ENCODE results near the gene LONRF3. TPM values are rescaled to one million over a fixed set of nuclear protein-coding genes. Genes with fewer than 3 reads are reported as not detected.

Gene LONRF3
- total and polyA plus RNA-seq, 12 donors: 1.3 to 9.8 (median 7.4) TPM

DNA sequence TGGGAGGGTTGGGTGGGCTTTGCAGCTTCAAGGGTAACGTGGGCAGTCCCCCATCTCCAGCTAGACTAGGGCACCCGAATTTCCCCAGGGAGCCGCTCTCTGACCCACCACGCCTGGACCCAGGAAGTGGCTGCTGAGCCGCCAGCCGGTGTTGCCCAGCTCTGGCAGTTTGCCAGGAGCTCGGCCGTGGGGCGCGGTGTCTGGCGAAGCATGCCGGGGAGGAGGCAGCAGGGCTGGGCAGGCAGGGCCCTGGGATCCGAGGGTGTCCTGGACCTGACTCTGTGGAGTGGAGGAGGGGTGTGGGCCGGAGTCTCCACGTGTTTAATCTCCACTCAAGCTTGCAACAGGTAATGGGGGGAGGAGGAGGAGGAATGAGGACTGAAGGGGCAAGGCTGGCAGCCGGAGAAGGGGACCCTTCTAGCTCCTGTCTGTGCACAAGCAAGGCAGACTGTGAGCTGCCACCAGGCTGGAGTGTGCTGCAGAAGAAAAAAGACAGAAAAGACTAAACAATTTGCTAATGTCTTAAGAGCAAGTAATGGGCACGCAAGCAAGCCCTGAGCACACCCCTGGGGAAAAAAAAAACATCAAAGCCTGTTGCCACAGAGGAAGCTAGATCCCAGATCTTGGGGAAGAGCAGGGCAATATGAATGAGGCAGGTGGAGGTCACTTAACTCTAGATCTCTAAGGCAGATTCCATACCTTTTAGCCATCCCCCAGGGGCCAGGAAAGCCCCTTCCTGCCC is 2.4 kb downstream of the LONRF3 start:
- intact Hi-C loops (cut with DNase I): no loop called here
- WGBS, 4 donors: 9 to 42% (median 34%) methylated on average over 2 to 17 of the region's 17 CpGs
- peak; percentile 61 to 71 (median 68) for DNase-seq

DNA sequence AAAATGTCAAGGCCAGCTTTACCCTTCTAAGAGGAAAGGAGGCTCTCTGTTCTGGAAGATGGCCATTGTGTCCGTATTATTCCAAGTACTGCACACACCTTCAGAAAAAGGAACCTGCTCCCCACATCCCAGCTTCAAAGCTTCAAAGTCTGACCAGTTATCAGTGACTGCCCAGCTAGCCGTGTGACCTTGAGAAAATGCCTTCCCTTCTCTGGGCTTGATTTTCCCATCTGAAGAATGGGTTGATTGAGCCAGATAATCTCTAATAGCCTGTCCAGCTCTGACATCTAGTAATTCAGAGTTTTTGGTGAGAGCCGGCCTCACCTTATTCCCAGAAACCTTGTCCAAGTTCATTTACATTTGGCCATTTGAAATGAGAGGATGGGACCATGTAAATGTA is 3.0 kb downstream of the LONRF3 start:
- Histone ChIP-seq H3K27me3 (peaks cover 5% of the 10 kb centered on the region), H3K27ac (peak overlapping the region in 2 of 5 donors; percentile 91 to 94), H3K36me3 (replicated peaks in 1 of 2) (no peaks in the 10 kb centered on the region), H3K9me3 (replicated peaks in 1 of 3) (no peaks in the 10 kb centered on the region), H3K4me3 (no peak overlapping the region), H3K4me1 (replicated peaks in 1 of 2) (peaks cover 4 to 12% of the 10 kb centered on the region in 2 donors)
- intact Hi-C loops (cut with DNase I): no loop called here
- no peak for DNase-seq
- TF ChIP-seq POLR2A (IDR thresholded peaks at IDR 0.05): no peak
- TF ChIP-seq, protein P1, sequence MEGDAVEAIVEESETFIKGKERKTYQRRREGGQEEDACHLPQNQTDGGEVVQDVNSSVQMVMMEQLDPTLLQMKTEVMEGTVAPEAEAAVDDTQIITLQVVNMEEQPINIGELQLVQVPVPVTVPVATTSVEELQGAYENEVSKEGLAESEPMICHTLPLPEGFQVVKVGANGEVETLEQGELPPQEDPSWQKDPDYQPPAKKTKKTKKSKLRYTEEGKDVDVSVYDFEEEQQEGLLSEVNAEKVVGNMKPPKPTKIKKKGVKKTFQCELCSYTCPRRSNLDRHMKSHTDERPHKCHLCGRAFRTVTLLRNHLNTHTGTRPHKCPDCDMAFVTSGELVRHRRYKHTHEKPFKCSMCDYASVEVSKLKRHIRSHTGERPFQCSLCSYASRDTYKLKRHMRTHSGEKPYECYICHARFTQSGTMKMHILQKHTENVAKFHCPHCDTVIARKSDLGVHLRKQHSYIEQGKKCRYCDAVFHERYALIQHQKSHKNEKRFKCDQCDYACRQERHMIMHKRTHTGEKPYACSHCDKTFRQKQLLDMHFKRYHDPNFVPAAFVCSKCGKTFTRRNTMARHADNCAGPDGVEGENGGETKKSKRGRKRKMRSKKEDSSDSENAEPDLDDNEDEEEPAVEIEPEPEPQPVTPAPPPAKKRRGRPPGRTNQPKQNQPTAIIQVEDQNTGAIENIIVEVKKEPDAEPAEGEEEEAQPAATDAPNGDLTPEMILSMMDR (IDR thresholded peaks at IDR 0.05): no peak
- 60 to 71% (median 69%) methylated on average over 2 to 3 of the region's 3 CpGs for WGBS, 4 donors

More for the DNA sequence above, 2.4 kb downstream of the LONRF3 start:
- TF ChIP-seq, protein P1 (IDR thresholded peaks at IDR 0.05): no peak
- TF ChIP-seq POLR2A (IDR thresholded peaks at IDR 0.05): no peak
- H3K9me3 ChIP-seq (replicated peaks in 1 of 3): no peaks in the 10 kb centered on the region
- H3K27me3 ChIP-seq: peaks cover 5% of the 10 kb centered on the region
- peaks cover 4 to 12% of the 10 kb centered on the region in 2 donors for H3K4me1 ChIP-seq (replicated peaks in 1 of 2)
- peak overlapping the region in 2 of 4 donors; percentile 23 to 38 for H3K4me3 ChIP-seq
- no peaks in the 10 kb centered on the region for H3K36me3 ChIP-seq (replicated peaks in 1 of 2)
- peak overlapping the region in 4 of 5 donors; percentile 73 to 94 (median 87) for H3K27ac ChIP-seq

GRCh38 chrX:118978451-118978850 is 4.0 kb downstream of the LONRF3 start:
- Histone ChIP-seq H3K9me3 (replicated peaks in 1 of 3) (no peaks in the 10 kb centered on the region), H3K27me3 (peaks cover 5% of the 10 kb centered on the region), H3K36me3 (replicated peaks in 1 of 2) (no peaks in the 10 kb centered on the region), H3K4me3 (no peak overlapping the region), H3K27ac (peak overlapping the region in 2 of 5 donors; percentile 15 to 34), H3K4me1 (replicated peaks in 1 of 2) (peaks cover 2 to 10% of the 10 kb centered on the region in 2 donors)
- TF ChIP-seq POLR2A (IDR thresholded peaks at IDR 0.05): no peak
- TF ChIP-seq, protein P1 (IDR thresholded peaks at IDR 0.05): no peak
- intact Hi-C loops (cut with DNase I): no loop called here
- peak; percentile 17 to 58 (median 38) for DNase-seq

- Histone ChIP-seq H3K36me3 (replicated peaks in 1 of 2) (no peaks in the 10 kb centered on the region), H3K4me3 (no peak overlapping the region), H3K27me3 (no peaks in the 10 kb centered on the region), H3K27ac (no peak overlapping the region), H3K9me3 (replicated peaks in 1 of 3) (no peaks in the 10 kb centered on the region), H3K4me1 (replicated peaks in 1 of 2) (peaks cover 0 to 3% of the 10 kb centered on the region in 2 donors)
- intact Hi-C loops (cut with DNase I): no loop called here
- WGBS, 4 donors: 54 to 100% (median 67%) methylated on average over 1 of the region's 1 CpG
- TF ChIP-seq POLR2A (IDR thresholded peaks at IDR 0.05): no peak
- TF ChIP-seq, protein P1 (IDR thresholded peaks at IDR 0.05): no peak
- no peak for DNase-seq
These were observed 6.3 kb downstream of the LONRF3 start for GRCh38 chrX:118980761-118981160.

Data from adrenal gland (tissue), 12 donors.